ENCODE results near the gene ANKRD33B.

The ANKRD33B gene

GRCh38 chr5:10691826-10692785 lies 128.2 kb downstream of the ANKRD33B start:
- no peaks in the 10 kb centered on the region for H3K9me3 ChIP-seq (ENCODE audit: low read length)
- H3K4me3 ChIP-seq (ENCODE audit: low read depth in 1 of 2, low read length in 2 of 2), result no peak overlapping the region
- peaks cover 14% of the 10 kb centered on the region for H3K4me1 ChIP-seq (ENCODE audit: insufficient read depth, low read length)
- no peak overlapping the region for H3K9ac ChIP-seq (ENCODE audit: low read length)
- H3K27ac ChIP-seq (ENCODE audit: low read depth, low read length), result no peak overlapping the region
- H3K27me3 ChIP-seq (ENCODE audit: control insufficient read depth in 1 of 2, insufficient read depth in 2 of 2, low read length in 2 of 2), result no peaks in the 10 kb centered on the region
- no peaks in the 10 kb centered on the region for H3K36me3 ChIP-seq (ENCODE audit: insufficient read depth, low read length)

GRCh38 chr5:10695055-10695649 lies 131.3 kb downstream of the ANKRD33B start:
- H3K9ac ChIP-seq (ENCODE audit: low read length), result no peak overlapping the region
- peak overlapping the region in 1 of 2 donors; percentile 25 for H3K4me3 ChIP-seq (ENCODE audit: low read depth in 1 of 2, low read length in 2 of 2)
- no peaks in the 10 kb centered on the region for H3K27me3 ChIP-seq (ENCODE audit: control insufficient read depth in 1 of 2, insufficient read depth in 2 of 2, low read length in 2 of 2)
- no peaks in the 10 kb centered on the region for H3K9me3 ChIP-seq (ENCODE audit: low read length)
- peaks cover 14% of the 10 kb centered on the region for H3K4me1 ChIP-seq (ENCODE audit: insufficient read depth, low read length)
- no peak overlapping the region for H3K27ac ChIP-seq (ENCODE audit: low read depth, low read length)
- H3K36me3 ChIP-seq (ENCODE audit: insufficient read depth, low read length), result no peaks in the 10 kb centered on the region

- no peak overlapping the region for H3K9ac ChIP-seq (ENCODE audit: low read length)
- no peaks in the 10 kb centered on the region for H3K27me3 ChIP-seq (ENCODE audit: control insufficient read depth in 1 of 2, insufficient read depth in 2 of 2, low read length in 2 of 2)
- H3K36me3 ChIP-seq (ENCODE audit: insufficient read depth, low read length), result no peaks in the 10 kb centered on the region
- no peak overlapping the region for H3K4me3 ChIP-seq (ENCODE audit: low read depth in 1 of 2, low read length in 2 of 2)
- no peak overlapping the region for H3K27ac ChIP-seq (ENCODE audit: low read depth, low read length)
- H3K9me3 ChIP-seq (ENCODE audit: low read length), result no peaks in the 10 kb centered on the region
- H3K4me1 ChIP-seq (ENCODE audit: insufficient read depth, low read length), result peaks cover 14% of the 10 kb centered on the region
Measured at GRCh38 chr5:10695759-10696543, 132.1 kb downstream of the ANKRD33B start.

GRCh38 chr5:10699281-10699874 lies 135.5 kb downstream of the ANKRD33B start:
- H3K27ac ChIP-seq (ENCODE audit: low read depth, low read length), result no peak overlapping the region
- H3K27me3 ChIP-seq (ENCODE audit: control insufficient read depth in 1 of 2, insufficient read depth in 2 of 2, low read length in 2 of 2), result no peaks in the 10 kb centered on the region
- H3K36me3 ChIP-seq (ENCODE audit: insufficient read depth, low read length), result no peaks in the 10 kb centered on the region
- no peaks in the 10 kb centered on the region for H3K9me3 ChIP-seq (ENCODE audit: low read length)
- H3K9ac ChIP-seq (ENCODE audit: low read length), result no peak overlapping the region
- no peak overlapping the region for H3K4me3 ChIP-seq (ENCODE audit: low read depth in 1 of 2, low read length in 2 of 2)
- H3K4me1 ChIP-seq (ENCODE audit: insufficient read depth, low read length), result peaks cover 18% of the 10 kb centered on the region

- Histone ChIP-seq H3K27me3 (ENCODE audit: control insufficient read depth in 1 of 2, insufficient read depth in 2 of 2, low read length in 2 of 2) (no peaks in the 10 kb centered on the region), H3K36me3 (ENCODE audit: insufficient read depth, low read length) (no peaks in the 10 kb centered on the region), H3K4me3 (ENCODE audit: low read depth in 1 of 2, low read length in 2 of 2) (no peak overlapping the region), H3K27ac (ENCODE audit: low read depth, low read length) (no peak overlapping the region), H3K9ac (ENCODE audit: low read length) (no peak overlapping the region), H3K4me1 (ENCODE audit: insufficient read depth, low read length) (peaks cover 14% of the 10 kb centered on the region), H3K9me3 (ENCODE audit: low read length) (no peaks in the 10 kb centered on the region)
Measured at GRCh38 chr5:10699987-10700386, 136.1 kb downstream of the ANKRD33B start.

GRCh38 chr5:10700516-10700915 lies 136.6 kb downstream of the ANKRD33B start:
- Histone ChIP-seq H3K9ac (ENCODE audit: low read length) (no peak overlapping the region), H3K27me3 (ENCODE audit: control insufficient read depth in 1 of 2, insufficient read depth in 2 of 2, low read length in 2 of 2) (no peaks in the 10 kb centered on the region), H3K27ac (ENCODE audit: low read depth, low read length) (no peak overlapping the region), H3K9me3 (ENCODE audit: low read length) (no peaks in the 10 kb centered on the region), H3K4me3 (ENCODE audit: low read depth in 1 of 2, low read length in 2 of 2) (no peak overlapping the region), H3K4me1 (ENCODE audit: insufficient read depth, low read length) (peaks cover 9% of the 10 kb centered on the region), H3K36me3 (ENCODE audit: insufficient read depth, low read length) (no peaks in the 10 kb centered on the region)

- no peaks in the 10 kb centered on the region for H3K9me3 ChIP-seq (ENCODE audit: low read length)
- H3K4me3 ChIP-seq (ENCODE audit: low read depth in 1 of 2, low read length in 2 of 2), result no peak overlapping the region
- H3K36me3 ChIP-seq (ENCODE audit: insufficient read depth, low read length), result no peaks in the 10 kb centered on the region
- H3K9ac ChIP-seq (ENCODE audit: low read length), result no peak overlapping the region
- H3K27me3 ChIP-seq (ENCODE audit: control insufficient read depth in 1 of 2, insufficient read depth in 2 of 2, low read length in 2 of 2), result no peaks in the 10 kb centered on the region
- H3K4me1 ChIP-seq (ENCODE audit: insufficient read depth, low read length), result peaks cover 4% of the 10 kb centered on the region
- no peak overlapping the region for H3K27ac ChIP-seq (ENCODE audit: low read depth, low read length)
Measured at GRCh38 chr5:10701567-10702039, 137.7 kb downstream of the ANKRD33B start.

GRCh38 chr5:10702040-10702629 lies 138.3 kb downstream of the ANKRD33B start:
- no peaks in the 10 kb centered on the region for H3K27me3 ChIP-seq (ENCODE audit: control insufficient read depth in 1 of 2, insufficient read depth in 2 of 2, low read length in 2 of 2)
- no peaks in the 10 kb centered on the region for H3K9me3 ChIP-seq (ENCODE audit: low read length)
- no peak overlapping the region for H3K4me3 ChIP-seq (ENCODE audit: low read depth in 1 of 2, low read length in 2 of 2)
- H3K36me3 ChIP-seq (ENCODE audit: insufficient read depth, low read length), result no peaks in the 10 kb centered on the region
- H3K9ac ChIP-seq (ENCODE audit: low read length), result no peak overlapping the region
- no peak overlapping the region for H3K27ac ChIP-seq (ENCODE audit: low read depth, low read length)
- H3K4me1 ChIP-seq (ENCODE audit: insufficient read depth, low read length), result peaks cover 4% of the 10 kb centered on the region

GRCh38 chr5:10702911-10703491 lies 139.1 kb downstream of the ANKRD33B start:
- no peak overlapping the region for H3K4me3 ChIP-seq (ENCODE audit: low read depth in 1 of 2, low read length in 2 of 2)
- H3K9me3 ChIP-seq (ENCODE audit: low read length), result no peaks in the 10 kb centered on the region
- H3K27me3 ChIP-seq (ENCODE audit: control insufficient read depth in 1 of 2, insufficient read depth in 2 of 2, low read length in 2 of 2), result no peaks in the 10 kb centered on the region
- peaks cover 4% of the 10 kb centered on the region for H3K4me1 ChIP-seq (ENCODE audit: insufficient read depth, low read length)
- H3K9ac ChIP-seq (ENCODE audit: low read length), result no peak overlapping the region
- no peaks in the 10 kb centered on the region for H3K36me3 ChIP-seq (ENCODE audit: insufficient read depth, low read length)
- H3K27ac ChIP-seq (ENCODE audit: low read depth, low read length), result no peak overlapping the region

- no peaks in the 10 kb centered on the region for H3K36me3 ChIP-seq (ENCODE audit: insufficient read depth, low read length)
- H3K4me3 ChIP-seq (ENCODE audit: low read depth in 1 of 2, low read length in 2 of 2), result no peak overlapping the region
- H3K9ac ChIP-seq (ENCODE audit: low read length), result no peak overlapping the region
- no peak overlapping the region for H3K27ac ChIP-seq (ENCODE audit: low read depth, low read length)
- H3K27me3 ChIP-seq (ENCODE audit: control insufficient read depth in 1 of 2, insufficient read depth in 2 of 2, low read length in 2 of 2), result no peaks in the 10 kb centered on the region
- H3K4me1 ChIP-seq (ENCODE audit: insufficient read depth, low read length), result peaks cover 4% of the 10 kb centered on the region
- H3K9me3 ChIP-seq (ENCODE audit: low read length), result no peaks in the 10 kb centered on the region
Measured at GRCh38 chr5:10703676-10704075, 139.8 kb downstream of the ANKRD33B start.

Data from muscle layer of colon (tissue), 2 donors.